ENCODE measurements around the gene APCDD1L. TPM values are rescaled to one million over a fixed set of nuclear protein-coding genes. Genes with fewer than 3 reads are reported as not detected.

Gene APCDD1L
- total and polyA plus RNA-seq, 2 of the 8 experiments (the other 6 are each of a cell fraction or from before 2014, with no cell fraction given) = 0.83 to 3.1 TPM

- no peak for TF ChIP-seq USF2 (IDR thresholded peaks at IDR 0.05; ENCODE audit: low read length)
- no peak for TF ChIP-seq HDAC2 (IDR thresholded peaks at IDR 0.05; ENCODE audit: borderline replicate concordance in 1 of 2, low read depth in 2 of 2, low read length in 2 of 2)
- no peak for TF ChIP-seq KDM4A (IDR thresholded peaks at IDR 0.05; ENCODE audit: low read depth, low read length, severe bottlenecking)
- TF ChIP-seq BACH1 (IDR thresholded peaks at IDR 0.05; ENCODE audit: low read length) = no peak
Observed at GRCh38 chr20:58461104-58461503, 54.1 kb downstream of the APCDD1L start (continued).
